A549 (cell line): ENCODE data around the gene SLC16A1.

Source experiments
- CTCF ChIP-seq: fragments of >200 bp; sonication (Bioruptor Twin); formaldehyde crosslinking; IDR thresholded peaks from 3 replicates; pipeline ENCODE4 v1.5.1; 2016
- E2F6 ChIP-seq: IDR thresholded peaks from 2 replicates; pipeline ENCODE4 v1.6.1; 2012; ENCODE audit warnings: low read depth, borderline replicate concordance
- FOSL2 ChIP-seq, 2 experiments: fragments of 450-650 bp in 1 of 2; fragments of >200 bp in 1 of 2; sonication (Bioruptor Twin) in 1 of 2; formaldehyde crosslinking; IDR thresholded peaks; 2 replicates each; pipeline versions ENCODE4 v1.5.0 to v1.6.1; 2016 to 2020; ENCODE audit warnings: mild to moderate bottlenecking in 1 of 2, moderate library complexity in 1 of 2
- NPAS2 ChIP-seq: fragments of 250-450 bp; sonication (Bioruptor Pico); IDR thresholded peaks from 2 replicates; pipeline ENCODE4 v1.8.0; 2022; ENCODE audit warnings: mild to moderate bottlenecking, moderate library complexity, borderline replicate concordance
- REST ChIP-seq: fragments of 200-600 bp; sonication (generic); IDR thresholded peaks from 2 replicates; pipeline ENCODE4 v1.6.1; 2016; ENCODE audit warnings: antibody characterized with exemption, mild to moderate bottlenecking, moderate library complexity
- USF2 ChIP-seq: fragments of 450-650 bp; IDR thresholded peaks from 2 replicates; pipeline ENCODE4 v1.6.1; 2014; ENCODE audit warnings: antibody characterized with exemption

- TF ChIP-seq CTCF: no peak
- TF ChIP-seq E2F6: no peak
- TF ChIP-seq NPAS2 (CRISPR knock-in tag): no peak
- no peak for TF ChIP-seq FOSL2 (IDR thresholded peaks at IDR 0.05)
- no peak for TF ChIP-seq FOSL2 (CRISPR knock-in tag; IDR thresholded peaks at IDR 0.05)
- no peak for TF ChIP-seq USF2
- no peak for TF ChIP-seq REST
Observed at GRCh38 chr1:112988367-112988766, 32.4 kb upstream of the SLC16A1 start.
